GM12878 (cell line): ENCODE measurements around the gene MYBPHL.

Source experiments
- BCL3 ChIP-seq: IDR thresholded peaks from 2 replicates; pipeline ENCODE4 v1.6.1; 2011; ENCODE audit warnings: borderline replicate concordance, low read depth, mild to moderate bottlenecking, moderate library complexity, low read length; ENCODE audit not compliant: insufficient read depth, poor library complexity, severe bottlenecking
- CHD2 ChIP-seq: IDR thresholded peaks from 2 replicates; pipeline ENCODE4 v1.6.1; 2011; ENCODE audit warnings: low read depth, low read length, improper control_type of control experiment, borderline replicate concordance
- CREB1 ChIP-seq: IDR thresholded peaks from 2 replicates; pipeline ENCODE4 v1.6.1; 2012; ENCODE audit warnings: low read depth, mild to moderate bottlenecking, inconsistent platforms
- EP300 ChIP-seq, 2 experiments: fragments of 150-350 bp in 1 of 2; IDR thresholded peaks; 2 replicates each; pipeline ENCODE4 v1.6.1; 2011 to 2012; ENCODE audit warnings: low read depth in 2 of 2, low read length in 2 of 2, borderline replicate concordance in 1 of 2, improper control_type of control experiment in 1 of 2, inconsistent platforms in 1 of 2; ENCODE audit not compliant: control insufficient read depth in 1 of 2
- FOXK2 ChIP-seq: fragments of 450-650 bp; IDR thresholded peaks from 2 replicates; pipeline ENCODE4 v1.6.1; 2017; ENCODE audit warnings: mild to moderate bottlenecking, moderate library complexity
- MXI1 ChIP-seq: fragments of 150-350 bp; IDR thresholded peaks from 2 replicates; pipeline ENCODE4 v1.6.1; 2011; ENCODE audit warnings: low read depth, mild to moderate bottlenecking, inconsistent platforms, low read length, improper control_type of control experiment
- POLR2A ChIP-seq: IDR thresholded peaks from 2 replicates; pipeline ENCODE4 v1.6.1; 2011; ENCODE audit warnings: low read depth, mild to moderate bottlenecking, low read length
- SP1 ChIP-seq: IDR thresholded peaks from one replicate; pipeline ENCODE4 v1.6.1; 2011; ENCODE audit warnings: low read depth, low read length
- TCF3 ChIP-seq: IDR thresholded peaks from 2 replicates; pipeline ENCODE4 v1.6.1; 2012; ENCODE audit warnings: low read depth, mild to moderate bottlenecking, low read length, borderline replicate concordance; ENCODE audit not compliant: insufficient read depth
- ZNF207 ChIP-seq: fragments of 450-650 bp; IDR thresholded peaks from 2 replicates; pipeline ENCODE4 v1.6.1; 2014; ENCODE audit warnings: antibody characterized with exemption, mild to moderate bottlenecking, borderline replicate concordance
- ZNF217 ChIP-seq: fragments of 450-650 bp; IDR thresholded peaks from 2 replicates; pipeline ENCODE4 v1.6.1; 2017; ENCODE audit warnings: antibody characterized with exemption, mild to moderate bottlenecking
- TF ChIP-seq, protein P1 (sequence below), 3 experiments: IDR thresholded peaks in 2 of 3; conservative IDR thresholded peaks in 1 of 3; 2 replicates each; pipeline ENCODE4 v1.5.1; 2011; ENCODE audit warnings: low read depth in 3 of 3, low read length in 3 of 3, mild to moderate bottlenecking in 3 of 3, control low read depth in 2 of 3, moderate library complexity in 2 of 3, inconsistent platforms in 1 of 3, mixed read lengths in 1 of 3; ENCODE audit not compliant: control insufficient read depth in 2 of 3, insufficient read depth in 1 of 3; ENCODE audit errors: extremely low read depth in 1 of 3

GRCh38 chr1:109282952-109283747 lies 23.7 kb downstream of the MYBPHL start, which contains the start of gene PSRC1:
- TF ChIP-seq POLR2A: peak; percentile 87
- TF ChIP-seq ZNF217: no peak
- TF ChIP-seq, protein P1, sequence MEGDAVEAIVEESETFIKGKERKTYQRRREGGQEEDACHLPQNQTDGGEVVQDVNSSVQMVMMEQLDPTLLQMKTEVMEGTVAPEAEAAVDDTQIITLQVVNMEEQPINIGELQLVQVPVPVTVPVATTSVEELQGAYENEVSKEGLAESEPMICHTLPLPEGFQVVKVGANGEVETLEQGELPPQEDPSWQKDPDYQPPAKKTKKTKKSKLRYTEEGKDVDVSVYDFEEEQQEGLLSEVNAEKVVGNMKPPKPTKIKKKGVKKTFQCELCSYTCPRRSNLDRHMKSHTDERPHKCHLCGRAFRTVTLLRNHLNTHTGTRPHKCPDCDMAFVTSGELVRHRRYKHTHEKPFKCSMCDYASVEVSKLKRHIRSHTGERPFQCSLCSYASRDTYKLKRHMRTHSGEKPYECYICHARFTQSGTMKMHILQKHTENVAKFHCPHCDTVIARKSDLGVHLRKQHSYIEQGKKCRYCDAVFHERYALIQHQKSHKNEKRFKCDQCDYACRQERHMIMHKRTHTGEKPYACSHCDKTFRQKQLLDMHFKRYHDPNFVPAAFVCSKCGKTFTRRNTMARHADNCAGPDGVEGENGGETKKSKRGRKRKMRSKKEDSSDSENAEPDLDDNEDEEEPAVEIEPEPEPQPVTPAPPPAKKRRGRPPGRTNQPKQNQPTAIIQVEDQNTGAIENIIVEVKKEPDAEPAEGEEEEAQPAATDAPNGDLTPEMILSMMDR (IDR thresholded peaks at IDR 0.05 in 2 of 3, conservative IDR thresholded peaks at IDR 0.05 in 1 of 3; ENCODE audit: control insufficient read depth in 2 of 3, extremely low read depth in 1 of 3, insufficient read depth in 1 of 3, low read depth in 3 of 3, low read length in 3 of 3): peak; percentile 51 to 61 (median 55)
- TF ChIP-seq CREB1: 0 out of 2 replicates have a peak, but pooled peaks have one; percentile 57
- TF ChIP-seq SP1: peak; percentile 70
- no peak; the same call in 1 of the 2 replicates for TF ChIP-seq MXI1
- TF ChIP-seq CHD2: peak; percentile 78
- TF ChIP-seq ZNF207: no peak
- no peak for TF ChIP-seq TCF3
- TF ChIP-seq EP300 (IDR thresholded peaks at IDR 0.05; ENCODE audit: borderline replicate concordance in 1 of 2, control insufficient read depth in 1 of 2, low read depth in 2 of 2, low read length in 2 of 2): no peak
- TF ChIP-seq FOXK2: no peak
- no peak for TF ChIP-seq BCL3
